GM23248 (cell line): ENCODE results near the gene RNF215. TPM values are rescaled to one million over a fixed set of nuclear protein-coding genes. Genes with fewer than 3 reads are reported as not detected.

Source experiments
- DNase-seq: peaks from one replicate; pipeline ENCODE4 v3.0.0-alpha.2; 2015
- H2AFZ ChIP-seq: fragments of 200-600 bp; sonication (generic); 2 replicates; pipeline ENCODE4 v1.6.1; 2016; ENCODE audit warnings: antibody characterized with exemption
- H3F3A ChIP-seq: fragments of 200-600 bp; sonication (generic); 2 replicates; pipeline ENCODE4 v1.6.1; 2016; ENCODE audit warnings: mild to moderate bottlenecking, antibody characterized with exemption, mixed run types; ENCODE audit not compliant: insufficient read depth
- H3K27ac ChIP-seq: fragments of 200-600 bp; sonication (generic); 2 replicates; pipeline ENCODE4 v1.5.1; 2016; ENCODE audit warnings: mild to moderate bottlenecking
- H3K27me3 ChIP-seq: fragments of 200-600 bp; sonication (generic); replicated peaks from 2 replicates; pipeline ENCODE4 v1.6.1; 2016; ENCODE audit warnings: mild to moderate bottlenecking; ENCODE audit not compliant: insufficient read depth
- H3K36me3 ChIP-seq: fragments of 200-600 bp; sonication (generic); 2 replicates; pipeline ENCODE4 v1.6.1; 2016; ENCODE audit warnings: low read depth, mild to moderate bottlenecking
- H3K4me1 ChIP-seq: fragments of 200-600 bp; sonication (generic); 2 replicates; pipeline ENCODE4 v1.6.1; 2016; ENCODE audit warnings: mild to moderate bottlenecking; ENCODE audit not compliant: insufficient read depth
- H3K4me2 ChIP-seq: fragments of 200-600 bp; sonication (generic); one replicate; pipeline ENCODE4 v1.6.1; 2016; ENCODE audit warnings: mild to moderate bottlenecking; ENCODE audit not compliant: unreplicated experiment
- H3K4me3 ChIP-seq: fragments of 200-600 bp; sonication (generic); 2 replicates; pipeline ENCODE4 v1.5.1; 2016; ENCODE audit warnings: mild to moderate bottlenecking
- H3K79me2 ChIP-seq: fragments of 200-600 bp; sonication (generic); 2 replicates; pipeline ENCODE4 v1.6.1; 2016; ENCODE audit warnings: mild to moderate bottlenecking; ENCODE audit not compliant: insufficient read depth
- H3K9ac ChIP-seq: fragments of 200-600 bp; sonication (generic); 2 replicates; pipeline ENCODE4 v1.6.1; 2016; ENCODE audit warnings: mild to moderate bottlenecking
- H3K9me2 ChIP-seq: fragments of 200-600 bp; sonication (generic); 2 replicates; pipeline ENCODE4 v1.6.1; 2016; ENCODE audit warnings: mixed run types, mild to moderate bottlenecking, moderate library complexity; ENCODE audit not compliant: insufficient read depth
- H3K9me3 ChIP-seq: fragments of 200-600 bp; sonication (generic); one replicate; pipeline ENCODE4 v1.6.1; 2017; ENCODE audit warnings: low read depth
- H4K20me1 ChIP-seq: fragments of 200-600 bp; sonication (generic); 2 replicates; pipeline ENCODE4 v1.6.0; 2016; ENCODE audit not compliant: insufficient read depth
- EZH2 ChIP-seq: fragments of 200-600 bp; sonication (generic); IDR thresholded peaks from 2 replicates; pipeline ENCODE4 v1.6.1; 2018; ENCODE audit warnings: antibody characterized with exemption, mild to moderate bottlenecking; ENCODE audit not compliant: insufficient read depth, poor library complexity, severe bottlenecking
- EZH2phosphoT487 ChIP-seq: fragments of 200-600 bp; sonication (generic); IDR thresholded peaks from 2 replicates; pipeline ENCODE4 v1.6.1; 2018; ENCODE audit warnings: antibody characterized with exemption, moderate library complexity, mild to moderate bottlenecking, low read depth; ENCODE audit not compliant: insufficient read depth
- WGBS, 2 experiments: methylation state at CpG; one replicate each; pipeline ENCODE4 v1.1.6; 2015 to 2017; ENCODE audit warnings: low lambda C conversion rate in 2 of 2, low coverage in 1 of 2; ENCODE audit errors: missing lambda C conversion rate in 2 of 2; 5-methylcytosine and 5-hydroxymethylcytosine counted together
- in situ Hi-C: fragments of 300-500 bp; cut with MboI; formaldehyde crosslinking; loops from 2 replicates; pipeline ENCODE4 v1.15.0; 2020
- polyA plus RNA-seq: library from polyadenylated mRNA; unstranded; fragments of >200 nt; fragmentation: Nextera tagmentation; extraction: Ambion mirVana; gene quantifications from 2 replicates; pipeline ENCODE4 v1.2.1, GENCODE V29; 2016
- total RNA-seq: library from RNA; depleted of rRNA; stranded (reverse); fragments of >200 nt; shearing (Covaris generic); gene quantifications from 2 replicates; pipeline ENCODE4 v1.2.3, GENCODE V29; 2014

RNF215 gene
- total and polyA plus RNA-seq, 2 experiments from 2014 or later = 2.9 to 29.9 TPM

DNA sequence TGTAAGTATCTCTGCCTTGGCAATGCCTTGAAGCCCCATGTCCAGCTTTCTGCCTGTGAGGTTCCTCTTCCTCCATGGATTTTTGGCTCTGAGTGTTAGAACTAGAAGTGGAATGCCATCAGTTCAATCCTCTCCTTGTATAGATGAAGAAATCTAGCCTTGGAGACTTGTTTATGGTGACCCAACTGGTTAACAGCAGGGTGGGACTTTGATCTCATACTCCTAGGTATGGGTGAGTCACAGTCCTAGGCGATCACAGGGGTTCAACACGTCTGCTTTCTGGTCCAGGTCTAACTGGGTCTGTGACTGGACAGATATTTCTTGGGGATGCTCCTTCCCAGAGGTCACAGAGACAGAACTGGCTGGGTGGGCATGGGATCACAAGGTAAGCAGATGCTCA is 29.2 kb upstream of the RNF215 start:
- Histone ChIP-seq H3K27ac (peak overlapping the region; percentile 47), H3K4me3 (no peak overlapping the region), H2AFZ (no peak overlapping the region), H3K27me3 (no peaks in the 10 kb centered on the region), H3K4me1 (peaks cover 49% of the 10 kb centered on the region), H4K20me1 (no peaks in the 10 kb centered on the region), H3K9me3 (no peaks in the 10 kb centered on the region), H3K36me3 (peaks cover 32% of the 10 kb centered on the region), H3K9ac (no peak overlapping the region), H3F3A (peaks cover 79% of the 10 kb centered on the region), H3K79me2 (peaks cover 14% of the 10 kb centered on the region; the same call in 1 of the 2 replicates), H3K4me2 (no peak overlapping the region), H3K9me2 (no peaks in the 10 kb centered on the region)
- in situ Hi-C loops = no loop called here
- TF ChIP-seq EZH2 (no peak), EZH2phosphoT487 (no peak)
- DNase-seq = peak; percentile 42
- WGBS, 2 experiments = 31 to 36% methylated on average over 2 of the region's 2 CpGs

DNA sequence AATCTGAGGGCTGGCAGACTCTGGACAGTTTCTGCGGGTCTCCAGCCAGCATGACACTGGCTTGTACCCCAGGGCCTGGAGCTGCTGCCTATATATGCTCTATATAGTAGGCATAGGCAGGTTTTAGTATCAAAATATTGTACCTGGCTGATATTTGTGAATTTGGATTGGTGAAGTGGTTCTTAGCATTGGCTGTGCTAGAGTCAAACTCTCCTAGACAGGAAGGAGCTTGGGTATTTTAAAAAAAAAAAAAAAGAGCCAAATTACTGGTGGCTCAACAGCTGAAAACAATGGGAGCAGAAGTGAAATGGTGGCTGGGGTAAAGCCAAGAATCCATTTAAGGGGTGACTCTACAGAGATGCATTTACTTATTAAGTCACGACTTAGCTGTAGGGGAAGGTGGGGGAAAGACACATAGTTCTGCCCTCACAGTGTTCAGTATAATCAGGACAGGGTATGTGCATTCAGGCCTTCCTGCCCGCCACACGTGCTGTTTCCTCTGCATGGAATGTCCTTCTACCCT is 27.4 kb upstream of the RNF215 start:
- Histone ChIP-seq H3K27ac (peak overlapping the region; percentile 41), H3K36me3 (peaks cover 50% of the 10 kb centered on the region), H3K9ac (peak overlapping the region; percentile 41), H3K79me2 (peaks cover 29% of the 10 kb centered on the region), H3K4me1 (peaks cover 34% of the 10 kb centered on the region), H3K9me2 (no peaks in the 10 kb centered on the region), H4K20me1 (no peaks in the 10 kb centered on the region), H2AFZ (no peak overlapping the region), H3K4me2 (no peak overlapping the region), H3F3A (peaks cover 68% of the 10 kb centered on the region), H3K27me3 (no peaks in the 10 kb centered on the region), H3K9me3 (no peaks in the 10 kb centered on the region), H3K4me3 (no peak overlapping the region)
- TF ChIP-seq EZH2 (no peak), EZH2phosphoT487 (no peak)
- in situ Hi-C loops = no loop called here
- DNase-seq = peak; percentile 53
- 90 to 93% methylated on average over 4 of the region's 4 CpGs for WGBS, 2 experiments

DNA sequence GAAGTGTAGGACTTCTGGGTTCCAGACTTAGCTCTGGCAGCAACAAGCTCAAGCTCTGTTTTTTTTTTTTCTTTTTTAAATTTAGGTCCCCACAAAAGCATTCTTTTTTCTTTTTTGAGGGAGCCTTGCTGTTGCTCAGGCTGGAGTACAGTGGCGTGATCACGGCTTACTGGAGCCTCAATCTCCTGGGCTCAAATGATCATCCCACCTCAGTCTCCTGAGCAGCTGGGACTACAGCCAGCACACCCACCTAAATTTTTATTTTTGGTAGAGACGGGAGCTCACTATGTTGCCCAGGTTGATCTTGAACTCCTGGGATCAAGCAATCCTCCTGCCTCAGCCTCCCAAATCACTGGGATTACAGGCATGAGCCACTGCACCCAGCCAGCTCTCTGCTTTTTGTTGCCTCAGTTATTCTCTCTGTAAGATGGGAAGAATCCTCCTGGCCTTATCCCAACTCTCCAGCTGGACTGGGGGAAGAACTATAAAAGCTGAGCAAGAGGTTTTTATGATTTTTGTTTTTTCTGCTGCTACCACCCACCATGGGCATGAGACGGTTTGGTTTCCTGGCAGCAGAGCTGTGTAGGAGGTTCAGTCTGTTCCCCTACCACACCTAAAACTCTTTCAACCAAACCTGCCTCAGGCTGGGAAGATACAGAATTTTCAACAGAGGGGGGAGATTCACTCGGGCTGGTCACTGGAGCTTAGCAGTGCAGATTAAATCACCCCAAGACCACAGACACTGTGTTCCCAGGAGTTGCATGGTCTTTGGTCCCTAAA is 26.7 kb upstream of the RNF215 start:
- no peak for DNase-seq
- in situ Hi-C loops = no loop called here
- TF ChIP-seq EZH2 = no peak
- H4K20me1 ChIP-seq = no peaks in the 10 kb centered on the region
- H3K4me1 ChIP-seq = peaks cover 34% of the 10 kb centered on the region
- peaks cover 56% of the 10 kb centered on the region for H3K36me3 ChIP-seq
- H3K4me2 ChIP-seq = no peak overlapping the region
- peaks cover 31% of the 10 kb centered on the region for H3K79me2 ChIP-seq
- H3K9ac ChIP-seq = peak overlapping the region; percentile 41
- no peaks in the 10 kb centered on the region for H3K9me3 ChIP-seq
- H3K9me2 ChIP-seq = no peaks in the 10 kb centered on the region
- peaks cover 66% of the 10 kb centered on the region for H3F3A ChIP-seq
- H3K4me3 ChIP-seq = no peak overlapping the region
- no peak overlapping the region for H2AFZ ChIP-seq
- 81% methylated on average over 5 of the region's 5 CpGs for WGBS, 2 experiments
- peak overlapping the region; percentile 41 for H3K27ac ChIP-seq
- H3K27me3 ChIP-seq = no peaks in the 10 kb centered on the region

DNA sequence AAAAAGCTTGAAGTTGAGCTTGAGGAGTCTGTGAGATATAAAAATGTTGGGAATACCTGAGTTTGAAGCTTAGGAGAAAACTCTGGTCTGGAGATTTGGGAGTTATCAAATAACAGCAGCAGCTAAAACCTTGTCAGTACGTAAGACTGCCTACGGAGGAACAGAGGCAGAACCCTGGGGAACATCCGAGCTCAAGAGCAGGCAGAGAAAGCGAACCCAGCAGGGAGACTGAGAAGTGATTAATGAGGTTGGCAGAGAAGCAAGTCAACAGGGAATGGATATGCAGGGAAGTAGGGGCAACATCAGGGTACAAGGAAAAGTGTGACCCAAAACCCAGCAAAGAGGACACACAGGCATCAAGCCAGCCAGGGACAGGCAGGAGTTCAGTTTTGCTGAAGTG is 25.8 kb upstream of the RNF215 start:
- Histone ChIP-seq H3K4me3 (no peak overlapping the region), H3K27ac (peak overlapping the region; percentile 41), H3F3A (peaks cover 64% of the 10 kb centered on the region), H2AFZ (no peak overlapping the region), H4K20me1 (no peaks in the 10 kb centered on the region), H3K27me3 (no peaks in the 10 kb centered on the region), H3K79me2 (peaks cover 31% of the 10 kb centered on the region), H3K4me1 (peaks cover 44% of the 10 kb centered on the region), H3K9ac (0 out of 2 replicates have a peak overlapping the region, but pooled peaks have one; percentile 5), H3K9me3 (no peaks in the 10 kb centered on the region), H3K9me2 (no peaks in the 10 kb centered on the region), H3K4me2 (no peak overlapping the region), H3K36me3 (peaks cover 60% of the 10 kb centered on the region)
- no peak for DNase-seq
- WGBS, 2 experiments = 96 to 97% methylated on average over 4 of the region's 4 CpGs
- no peak for TF ChIP-seq EZH2phosphoT487
- TF ChIP-seq EZH2 = no peak
- in situ Hi-C loops = no loop called here
